ENCODE data around the gene ASTL.

ASTL gene

DNA sequence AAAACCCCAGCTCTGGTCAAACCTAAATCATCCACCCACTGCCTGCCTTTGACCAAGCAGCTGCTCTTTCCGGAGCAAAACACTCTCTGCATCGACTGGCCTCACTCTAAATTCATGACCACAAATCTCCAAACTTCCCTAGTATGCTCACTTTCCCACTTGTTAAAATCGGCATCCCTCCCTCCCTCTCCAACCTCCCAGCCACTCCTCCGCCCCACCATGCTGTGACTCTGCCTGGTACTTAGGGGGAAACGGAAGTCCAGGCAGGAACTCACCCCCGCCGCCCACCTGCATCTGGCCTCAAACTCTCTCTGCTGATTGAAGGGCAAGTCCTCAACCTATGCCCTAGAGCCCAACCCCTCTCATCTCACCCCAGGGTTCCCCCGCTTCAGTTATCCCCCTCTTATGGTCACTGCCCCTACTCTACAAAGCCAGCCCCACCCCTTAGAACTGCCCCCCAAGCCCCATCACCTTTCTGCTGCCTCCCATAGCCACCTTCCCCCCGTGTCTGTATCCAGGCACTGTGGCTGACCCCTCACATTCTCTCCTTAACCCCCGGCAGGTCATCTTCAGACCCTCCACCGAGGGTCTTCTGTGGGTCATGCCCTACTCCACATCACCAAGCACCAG, 18.1 kb downstream of the ASTL start:
- no peak overlapping the region for H3K4me3 ChIP-seq (replicated peaks; ENCODE audit: low read depth, low read length)
- no peak for TF ChIP-seq CTCF (IDR thresholded peaks at IDR 0.05; ENCODE audit: low read length, missing control alignments)
- DNase-seq (ENCODE audit: low read depth), result no peak

- no peak overlapping the region for H3K4me3 ChIP-seq (replicated peaks; ENCODE audit: low read depth, low read length)
- no peak for DNase-seq (ENCODE audit: low read depth)
- TF ChIP-seq CTCF (IDR thresholded peaks at IDR 0.05; ENCODE audit: low read length, missing control alignments), result no peak
These were observed 18.9 kb downstream of the ASTL start for GRCh38 chr2:96119389-96119751.

- no peak for DNase-seq (ENCODE audit: low read depth)
- no peak for TF ChIP-seq CTCF (IDR thresholded peaks at IDR 0.05; ENCODE audit: low read length, missing control alignments)
- H3K4me3 ChIP-seq (replicated peaks; ENCODE audit: low read depth, low read length), result no peak overlapping the region
These were observed 19.5 kb downstream of the ASTL start for GRCh38 chr2:96118698-96119388.

DNA sequence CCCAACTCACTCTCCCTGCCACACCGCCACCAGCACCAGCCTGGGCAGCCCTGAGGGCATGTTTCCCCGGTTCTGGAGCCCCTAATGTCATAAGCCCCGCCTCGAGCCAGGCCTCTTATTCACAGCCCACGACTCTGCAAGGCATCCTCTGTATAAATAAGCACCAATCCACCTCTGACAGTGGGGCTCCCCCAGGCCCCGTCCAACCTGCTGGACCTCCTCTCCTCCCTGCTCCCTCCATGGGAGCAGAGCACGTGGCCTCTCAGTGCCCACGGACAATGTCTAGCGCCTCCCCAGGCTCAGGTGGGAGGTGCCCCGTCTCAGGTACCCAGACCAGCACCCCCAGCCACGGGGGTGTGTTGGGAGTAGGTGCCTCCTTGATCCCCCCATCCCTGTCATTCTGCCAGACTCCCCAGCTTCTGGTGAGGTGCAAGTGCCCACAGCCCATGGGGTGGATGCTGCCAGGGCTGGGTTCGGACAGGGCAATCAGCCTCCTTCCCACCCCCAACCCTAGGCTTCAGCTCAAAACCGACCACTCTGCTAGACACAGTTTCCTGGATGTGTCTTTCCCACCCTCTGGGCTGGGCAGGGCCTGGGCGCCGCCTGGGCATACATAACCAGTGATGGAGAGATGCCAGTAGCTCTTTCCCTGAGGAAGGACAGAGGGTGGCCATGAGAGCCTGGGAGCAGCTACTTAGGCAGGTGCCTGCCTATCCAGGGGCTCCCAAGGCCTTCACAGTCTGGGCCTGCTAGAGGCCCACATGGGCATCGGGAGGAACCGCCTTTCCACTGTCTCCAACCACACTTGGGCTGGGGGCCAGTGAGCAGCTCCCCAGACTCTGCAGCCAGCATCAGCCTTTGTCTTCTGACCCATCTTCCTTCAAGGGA, 20.4 kb downstream of the ASTL start:
- no peak for DNase-seq (ENCODE audit: low read depth)
- no peak overlapping the region for H3K4me3 ChIP-seq (replicated peaks; ENCODE audit: low read depth, low read length)
- TF ChIP-seq CTCF (IDR thresholded peaks at IDR 0.05; ENCODE audit: low read length, missing control alignments), result no peak

- H3K4me3 ChIP-seq (replicated peaks; ENCODE audit: low read depth, low read length), result no peak overlapping the region
- peak; percentile 13 for DNase-seq (ENCODE audit: low read depth)
- TF ChIP-seq CTCF (IDR thresholded peaks at IDR 0.05; ENCODE audit: low read length, missing control alignments), result no peak
These were observed 21.3 kb downstream of the ASTL start for GRCh38 chr2:96116879-96117533.

- no peak for DNase-seq (ENCODE audit: low read depth)
- H3K4me3 ChIP-seq (replicated peaks; ENCODE audit: low read depth, low read length), result no peak within 1 kb of the TSS
- no peak for TF ChIP-seq CTCF (IDR thresholded peaks at IDR 0.05; ENCODE audit: low read length, missing control alignments)
These were observed 21.9 kb downstream of the ASTL start, which contains the start of gene ADRA2B for GRCh38 chr2:96116424-96116878. Gene ADRA2B (minus strand): TSS chr2:96116571. CDS start chr2:96116149, 422 bp downstream.

All from fibroblast of pulmonary artery (primary cell).